Nephron progenitor cell (in vitro differentiated cells): ENCODE measurements around the gene RHEB.
A peak's percentile ranks its signal among the peaks of the same experiment; 100 is the strongest.

Experiments used
- DNase-seq: peaks from one replicate; pipeline ENCODE4 v3.0.0; 2021
- H3K27ac Mint-ChIP-seq: 2 replicates; pipeline ENCODE4 v1.8.0; 2021; ENCODE audit warnings: mild to moderate bottlenecking, moderate library complexity, mixed read lengths
- H3K27me3 Mint-ChIP-seq: 2 replicates; pipeline ENCODE4 v1.8.0; 2021; ENCODE audit warnings: mild to moderate bottlenecking, low read depth, mixed read lengths; ENCODE audit not compliant: poor library complexity
- H3K36me3 Mint-ChIP-seq: 2 replicates; pipeline ENCODE4 v1.8.0; 2021; ENCODE audit warnings: low read depth, mixed read lengths
- H3K4me1 Mint-ChIP-seq: 2 replicates; pipeline ENCODE4 v1.8.0; 2021; ENCODE audit warnings: mixed read lengths
- H3K4me3 Mint-ChIP-seq: 2 replicates; pipeline ENCODE4 v1.8.0; 2021; ENCODE audit warnings: mild to moderate bottlenecking, moderate library complexity, mixed read lengths
- H3K9me3 Mint-ChIP-seq: 2 replicates; pipeline ENCODE4 v1.8.0; 2021; ENCODE audit warnings: mild to moderate bottlenecking, moderate library complexity, mixed read lengths
- CTCF ChIP-seq: fragments of 200-600 bp; sonication (generic); IDR thresholded peaks from 2 replicates; pipeline ENCODE4 v1.5.0; 2021; ENCODE audit warnings: antibody characterized with exemption

RHEB gene

DNA sequence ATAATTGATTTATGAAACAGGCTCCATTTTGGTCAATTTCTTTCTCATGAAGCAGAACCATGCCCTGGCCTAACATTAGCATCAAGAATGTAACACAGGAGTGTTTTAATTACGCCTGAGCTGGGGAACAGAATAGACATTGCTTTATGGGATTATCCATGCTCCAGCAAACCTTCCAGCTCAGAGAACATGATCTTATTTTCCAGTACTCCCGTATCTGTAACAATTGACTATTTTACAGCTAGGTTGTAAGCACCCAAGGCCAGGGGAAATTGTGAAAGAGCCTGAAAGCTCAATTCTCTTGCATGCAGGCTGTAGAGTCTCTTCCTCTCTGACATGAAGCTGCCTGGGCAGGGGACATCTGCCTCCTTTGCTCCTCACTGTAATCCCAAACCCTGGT, 49.0 kb downstream of the RHEB start:
- DNase-seq = no peak
- no peaks in the 10 kb centered on the region for H3K27me3 Mint-ChIP-seq
- H3K9me3 Mint-ChIP-seq = no peaks in the 10 kb centered on the region
- H3K4me3 Mint-ChIP-seq = no peak overlapping the region
- H3K4me1 Mint-ChIP-seq = peaks cover 24% of the 10 kb centered on the region
- TF ChIP-seq CTCF = no peak
- peak overlapping the region; percentile 35 for H3K27ac Mint-ChIP-seq
- H3K36me3 Mint-ChIP-seq = peaks cover 91% of the 10 kb centered on the region

DNA sequence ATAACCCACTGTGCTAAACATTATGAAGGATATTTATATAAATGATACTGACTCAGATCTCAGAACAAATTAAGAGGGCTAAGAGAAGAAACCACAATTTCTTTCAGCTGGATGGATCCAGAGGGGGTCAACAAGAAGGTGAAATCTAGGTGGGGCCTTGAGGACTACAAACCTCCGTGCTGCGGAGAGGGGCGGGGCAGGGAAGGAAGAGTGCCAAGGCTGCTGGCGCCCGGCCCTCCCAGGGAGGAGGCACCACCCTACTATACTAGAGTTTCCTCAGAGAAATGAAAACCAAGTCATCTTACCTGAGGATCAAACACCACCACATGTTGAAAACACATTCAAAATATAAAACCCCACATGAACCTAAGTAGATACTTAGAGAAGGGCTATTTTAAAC, 50.4 kb downstream of the RHEB start:
- H3K36me3 Mint-ChIP-seq = peaks cover 95% of the 10 kb centered on the region
- H3K4me1 Mint-ChIP-seq = peaks cover 24% of the 10 kb centered on the region
- DNase-seq = no peak
- no peak overlapping the region for H3K27ac Mint-ChIP-seq
- no peaks in the 10 kb centered on the region for H3K27me3 Mint-ChIP-seq
- H3K4me3 Mint-ChIP-seq = no peak overlapping the region
- TF ChIP-seq CTCF = no peak
- H3K9me3 Mint-ChIP-seq = peaks cover 10% of the 10 kb centered on the region

- DNase-seq = no peak
- peaks cover 95% of the 10 kb centered on the region for H3K36me3 Mint-ChIP-seq
- no peak for TF ChIP-seq CTCF
- H3K4me3 Mint-ChIP-seq = no peak overlapping the region
- H3K27me3 Mint-ChIP-seq = no peaks in the 10 kb centered on the region
- peaks cover 18% of the 10 kb centered on the region for H3K9me3 Mint-ChIP-seq
- H3K4me1 Mint-ChIP-seq = peaks cover 31% of the 10 kb centered on the region
- peak overlapping the region; percentile 93 for H3K27ac Mint-ChIP-seq
Observed at GRCh38 chr7:151468217-151469018, 51.3 kb downstream of the RHEB start.

GRCh38 chr7:151465169-151465568, 54.5 kb downstream of the RHEB start:
- no peak overlapping the region for H3K27ac Mint-ChIP-seq
- no peaks in the 10 kb centered on the region for H3K27me3 Mint-ChIP-seq
- peaks cover 42% of the 10 kb centered on the region for H3K9me3 Mint-ChIP-seq
- no peak for TF ChIP-seq CTCF
- DNase-seq = no peak
- peaks cover 89% of the 10 kb centered on the region for H3K36me3 Mint-ChIP-seq
- no peak overlapping the region for H3K4me3 Mint-ChIP-seq
- peaks cover 37% of the 10 kb centered on the region for H3K4me1 Mint-ChIP-seq

DNA sequence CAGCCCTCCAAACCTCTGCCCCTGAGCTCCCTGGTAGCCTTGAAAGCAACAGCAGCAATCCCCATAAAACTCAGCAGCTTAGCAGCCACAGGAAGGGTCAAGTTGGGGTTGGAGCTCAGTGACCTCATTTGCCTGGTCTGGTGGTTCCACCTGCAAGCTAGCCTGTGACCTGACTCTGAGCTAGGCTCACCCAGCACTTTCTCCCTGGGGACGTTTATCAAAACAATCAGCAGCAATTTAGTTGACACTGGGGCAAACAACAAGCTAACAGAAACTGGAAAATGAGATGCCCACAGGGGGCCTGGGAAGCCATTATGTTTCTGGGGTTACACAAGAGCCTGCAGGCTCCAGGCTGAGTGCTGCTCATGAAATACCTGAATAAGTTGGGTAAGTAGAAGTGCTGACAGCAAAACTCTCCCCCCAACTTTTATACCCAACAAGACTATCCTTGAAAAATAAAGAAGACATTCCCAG, 57.4 kb downstream of the RHEB start:
- Mint-ChIP-seq H3K27ac (no peak overlapping the region), H3K9me3 (peaks cover 49% of the 10 kb centered on the region), H3K27me3 (no peaks in the 10 kb centered on the region), H3K4me1 (peaks cover 48% of the 10 kb centered on the region), H3K36me3 (peaks cover 66% of the 10 kb centered on the region), H3K4me3 (no peak overlapping the region)
- no peak for TF ChIP-seq CTCF
- no peak for DNase-seq

- Mint-ChIP-seq H3K4me1 (peaks cover 48% of the 10 kb centered on the region), H3K4me3 (no peak overlapping the region), H3K36me3 (peaks cover 64% of the 10 kb centered on the region), H3K27ac (no peak overlapping the region), H3K27me3 (no peaks in the 10 kb centered on the region), H3K9me3 (peaks cover 50% of the 10 kb centered on the region)
- no peak for DNase-seq
- TF ChIP-seq CTCF = no peak
Observed at GRCh38 chr7:151461942-151462230, 57.8 kb downstream of the RHEB start.
